ENCODE data around the gene AGAP1. TPM values are rescaled to one million over a fixed set of nuclear protein-coding genes. Genes with fewer than 3 reads are reported as not detected.

Gene AGAP1
- total RNA-seq, 2 donors from 2014 or later: 16.1 to 40.1 TPM

GRCh38 chr2:236160366-236161081, 666.7 kb downstream of the AGAP1 start:
- peaks cover 27% of the 10 kb centered on the region for H3K27me3 ChIP-seq (replicated peaks; ENCODE audit: insufficient read depth)
- H3K4me1 ChIP-seq (replicated peaks): no peaks in the 10 kb centered on the region
- DNase-seq (ENCODE audit: low spot score): no peak
- intact Hi-C loops (cut with DNase I): no loop called here
- no peak overlapping the region for H3K27ac ChIP-seq
- TF ChIP-seq CTCF (IDR thresholded peaks at IDR 0.05): no peak
- WGBS: 71% methylated on average over 22 of the region's 22 CpGs
- H3K9me3 ChIP-seq: no peaks in the 10 kb centered on the region
- H3K4me3 ChIP-seq: no peak overlapping the region
- H3K36me3 ChIP-seq: no peaks in the 10 kb centered on the region

GRCh38 chr2:236161082-236161462, 667.2 kb downstream of the AGAP1 start:
- TF ChIP-seq CTCF (IDR thresholded peaks at IDR 0.05) (no peak), POLR2A (IDR thresholded peaks at IDR 0.05) (no peak), POLR2AphosphoS5 (IDR thresholded peaks at IDR 0.05) (no peak)
- intact Hi-C loops (cut with DNase I): no loop called here
- no peaks in the 10 kb centered on the region for H3K4me1 ChIP-seq (replicated peaks)
- no peak for DNase-seq (ENCODE audit: low spot score)
- no peak overlapping the region for H3K27ac ChIP-seq
- WGBS: 88% methylated on average over 15 of the region's 15 CpGs
- H3K9me3 ChIP-seq: no peaks in the 10 kb centered on the region
- no peaks in the 10 kb centered on the region for H3K36me3 ChIP-seq
- H3K4me3 ChIP-seq: no peak overlapping the region
- peaks cover 32% of the 10 kb centered on the region for H3K27me3 ChIP-seq (replicated peaks; ENCODE audit: insufficient read depth)

GRCh38 chr2:236161531-236161930, 667.7 kb downstream of the AGAP1 start:
- Histone ChIP-seq H3K9me3 (no peaks in the 10 kb centered on the region), H3K27me3 (replicated peaks; ENCODE audit: insufficient read depth) (peaks cover 35% of the 10 kb centered on the region), H3K27ac (no peak overlapping the region), H3K36me3 (no peaks in the 10 kb centered on the region), H3K4me1 (replicated peaks) (peaks cover under 1% of the 10 kb centered on the region), H3K4me3 (no peak overlapping the region)
- 93% methylated on average over 12 of the region's 12 CpGs for WGBS
- intact Hi-C loops (cut with DNase I): no loop called here
- TF ChIP-seq POLR2A (IDR thresholded peaks at IDR 0.05) (no peak), CTCF (IDR thresholded peaks at IDR 0.05) (no peak), POLR2AphosphoS5 (IDR thresholded peaks at IDR 0.05) (no peak)
- no peak for DNase-seq (ENCODE audit: low spot score)

- TF ChIP-seq POLR2AphosphoS5 (IDR thresholded peaks at IDR 0.05) (no peak), POLR2A (IDR thresholded peaks at IDR 0.05) (no peak), CTCF (IDR thresholded peaks at IDR 0.05) (no peak)
- 56% methylated on average over 16 of the region's 16 CpGs for WGBS
- H3K4me3 ChIP-seq: no peak overlapping the region
- peaks cover 8% of the 10 kb centered on the region for H3K4me1 ChIP-seq (replicated peaks)
- intact Hi-C loops (cut with DNase I): no loop called here
- H3K36me3 ChIP-seq: no peaks in the 10 kb centered on the region
- no peaks in the 10 kb centered on the region for H3K9me3 ChIP-seq
- H3K27me3 ChIP-seq (replicated peaks; ENCODE audit: insufficient read depth): peaks cover 42% of the 10 kb centered on the region
- no peak for DNase-seq (ENCODE audit: low spot score)
- no peak overlapping the region for H3K27ac ChIP-seq
Measured at GRCh38 chr2:236162031-236162845, 668.4 kb downstream of the AGAP1 start.
